GM12878 (cell line): ENCODE measurements around the gene WHAMM. TPM values are rescaled to one million over a fixed set of nuclear protein-coding genes. Genes with fewer than 3 reads are reported as not detected.

Experiments used
- ATAC-seq: fragments of 200-7000 bp; cut with Tn5 transposase; 3 replicates; pipeline ENCODE4 v1.9.1; 2020; ENCODE audit warnings: mild to moderate bottlenecking, moderate library complexity
- BruUV-seq: library from RNA; stranded (reverse); fragments of 400-500 nt; replicated peaks from 2 replicates; lab custom pipeline; 2021; lab: Mats Ljungman, UMichigan
- CTCF ChIA-PET: fragments of 300-600 bp; sonication (Branson Sonifier 250); formaldehyde crosslinking; extraction: SDS; loops from one replicate; lab custom pipeline; 2021; ENCODE audit warnings: inconsistent platforms; lab: Yijun Ruan, JAX
- POLR2A ChIA-PET: fragments of 350-600 bp; formaldehyde crosslinking; extraction: SDS; loops from one replicate; lab custom pipeline; 2021; ENCODE audit warnings: inconsistent platforms; lab: Charles Lee
- RAD21 ChIA-PET: fragments of 300-600 bp; sonication (Branson Sonifier 250); formaldehyde crosslinking; loops from one replicate; lab custom pipeline; 2023; ENCODE audit warnings: antibody characterized with exemption; ENCODE audit not compliant: unreplicated experiment; lab: Charles Lee
- SMC1A ChIA-PET: fragments of 300-600 bp; sonication (Branson Sonifier 250); formaldehyde crosslinking; loops from one replicate; lab custom pipeline; 2023; ENCODE audit not compliant: unreplicated experiment, uncharacterized antibody; lab: Charles Lee
- DNase-seq: peaks from one replicate; pipeline ENCODE4 v3.0.0-alpha.2; 2011; ENCODE audit warnings: low read depth, low spot score
- FAIRE-seq: peaks from 3 replicates; lab custom pipeline; 2011; peaks lifted over from hg19 to GRCh38; lab: Jason Lieb, UNC
- H2AFZ ChIP-seq: 2 replicates; pipeline ENCODE4 v1.6.0; 2011; ENCODE audit warnings: low read depth, low read length, control low read depth; ENCODE audit not compliant: control insufficient read depth
- H3K27ac ChIP-seq: 2 replicates; pipeline ENCODE4 v1.5.1; 2011; ENCODE audit warnings: control low read depth; ENCODE audit not compliant: control insufficient read depth, insufficient read depth
- H3K27me3 ChIP-seq, 2 experiments: replicated peaks in 1 of 2; 2 replicates each; pipeline versions ENCODE4 v1.6.0 to v1.6.1; 2011; ENCODE audit warnings: low read length in 1 of 2; ENCODE audit not compliant: control insufficient read depth in 2 of 2, insufficient read depth in 2 of 2
- H3K36me3 ChIP-seq, 2 experiments: 2 replicates each; pipeline ENCODE4 v1.5.1; 2011; ENCODE audit warnings: low read length in 1 of 2; ENCODE audit not compliant: control insufficient read depth in 2 of 2, insufficient read depth in 2 of 2
- H3K4me1 ChIP-seq: 2 replicates; pipeline ENCODE4 v1.6.1; 2011; ENCODE audit warnings: mild to moderate bottlenecking, low read length, moderate library complexity, mixed read lengths; ENCODE audit not compliant: control insufficient read depth, insufficient read depth
- H3K4me2 ChIP-seq: 2 replicates; pipeline ENCODE4 v1.6.0; 2011; ENCODE audit warnings: control low read depth; ENCODE audit not compliant: control insufficient read depth, insufficient read depth
- H3K4me3 ChIP-seq: fragments of 200-600 bp; sonication (generic); 2 replicates; pipeline ENCODE4 v1.5.1; 2016
- H3K79me2 ChIP-seq: 2 replicates; pipeline ENCODE4 v1.6.0; 2011; ENCODE audit warnings: low read length; ENCODE audit not compliant: control insufficient read depth, insufficient read depth
- H3K9ac ChIP-seq: 2 replicates; pipeline ENCODE4 v1.8.0; 2011; ENCODE audit warnings: low read length, control low read depth, mixed read lengths; ENCODE audit not compliant: control insufficient read depth, insufficient read depth
- H3K9me3 ChIP-seq: replicated peaks from 3 replicates; pipeline ENCODE4 v1.5.1; 2011; ENCODE audit warnings: mild to moderate bottlenecking, low read length; ENCODE audit not compliant: control insufficient read depth, insufficient read depth
- H4K20me1 ChIP-seq: 2 replicates; pipeline ENCODE4 v1.6.0; 2011; ENCODE audit not compliant: control insufficient read depth, insufficient read depth
- BCL11A ChIP-seq: IDR thresholded peaks from 2 replicates; pipeline ENCODE4 v1.6.1; 2011; ENCODE audit warnings: low read depth, low read length
- CEBPB ChIP-seq, 2 experiments: fragments of 150-350 bp in 1 of 2; IDR thresholded peaks; 2 replicates each; pipeline ENCODE4 v1.6.1; 2012 to 2014; ENCODE audit warnings: low read depth in 2 of 2, low read length in 2 of 2, borderline replicate concordance in 1 of 2, inconsistent platforms in 1 of 2
- E2F4 ChIP-seq: IDR thresholded peaks from 2 replicates; pipeline ENCODE4 v1.6.1; 2012; ENCODE audit warnings: low read depth, low read length, improper control_type of control experiment
- EZH2 ChIP-seq: IDR thresholded peaks from 2 replicates; pipeline ENCODE4 v1.6.1; 2012; ENCODE audit warnings: low read depth, mild to moderate bottlenecking, control low read depth, inconsistent platforms, low read length, borderline replicate concordance; ENCODE audit not compliant: control insufficient read depth
- FOXK2 ChIP-seq: fragments of 450-650 bp; IDR thresholded peaks from 2 replicates; pipeline ENCODE4 v1.6.1; 2017; ENCODE audit warnings: mild to moderate bottlenecking, moderate library complexity
- FOXM1 ChIP-seq: IDR thresholded peaks from 2 replicates; pipeline ENCODE4 v1.6.1; 2012; ENCODE audit warnings: low read depth, mild to moderate bottlenecking, inconsistent platforms, low read length, moderate library complexity
- GABPA ChIP-seq: IDR thresholded peaks from 2 replicates; pipeline ENCODE4 v1.6.1; 2014; ENCODE audit warnings: antibody characterized with exemption, low read depth, mild to moderate bottlenecking, inconsistent platforms
- HDAC6 ChIP-seq: fragments of 200-600 bp; sonication (generic); IDR thresholded peaks from one replicate; pipeline ENCODE4 v1.8.0; 2017; ENCODE audit warnings: antibody characterized with exemption; ENCODE audit not compliant: unreplicated experiment
- JUND ChIP-seq: IDR thresholded peaks from 2 replicates; pipeline ENCODE4 v1.6.1; 2012; ENCODE audit warnings: low read depth, mild to moderate bottlenecking, low read length, improper control_type of control experiment, moderate library complexity
- KDM1A ChIP-seq: fragments of 200-600 bp; sonication (generic); IDR thresholded peaks from 2 replicates; pipeline ENCODE4 v1.6.1; 2016; ENCODE audit warnings: borderline replicate concordance
- MAX ChIP-seq: IDR thresholded peaks from 2 replicates; pipeline ENCODE4 v1.6.1; 2012; ENCODE audit warnings: low read depth, low read length, improper control_type of control experiment
- NFYA ChIP-seq: IDR thresholded peaks from 2 replicates; pipeline ENCODE4 v1.6.1; 2011; ENCODE audit warnings: low read depth, mild to moderate bottlenecking, low read length, improper control_type of control experiment, borderline replicate concordance
- PML ChIP-seq: IDR thresholded peaks from 2 replicates; pipeline ENCODE4 v1.6.1; 2012; ENCODE audit warnings: low read length, inconsistent platforms
- POLR2AphosphoS5 ChIP-seq: IDR thresholded peaks from 2 replicates; pipeline ENCODE4 v1.6.1; 2011; ENCODE audit warnings: mild to moderate bottlenecking, low read length, inconsistent platforms
- POU2F2 ChIP-seq: IDR thresholded peaks from 3 replicates; pipeline ENCODE4 v1.6.1; 2011; ENCODE audit warnings: low read depth, mild to moderate bottlenecking, low read length, borderline replicate concordance
- SIN3A ChIP-seq: IDR thresholded peaks from 2 replicates; pipeline ENCODE4 v1.6.1; 2012; ENCODE audit warnings: low read depth, low read length, improper control_type of control experiment
- SIX5 ChIP-seq: IDR thresholded peaks from 2 replicates; pipeline ENCODE4 v1.6.1; 2011; ENCODE audit warnings: mild to moderate bottlenecking, low read depth, low read length, moderate library complexity; ENCODE audit not compliant: severe bottlenecking
- SMAD1 ChIP-seq: fragments of 450-650 bp; IDR thresholded peaks from 2 replicates; pipeline ENCODE4 v1.6.1; 2018; ENCODE audit warnings: mild to moderate bottlenecking, low read depth; ENCODE audit not compliant: partially characterized antibody
- SUPT20H ChIP-seq: IDR thresholded peaks from 2 replicates; pipeline ENCODE4 v1.6.1; 2011; ENCODE audit warnings: low read depth, mild to moderate bottlenecking, low read length, moderate library complexity, borderline replicate concordance; ENCODE audit not compliant: control insufficient read depth
- USF2 ChIP-seq: IDR thresholded peaks from 2 replicates; pipeline ENCODE4 v1.6.1; 2011; ENCODE audit warnings: low read depth, low read length, improper control_type of control experiment, borderline replicate concordance
- WGBS: methylation state at CpG from one replicate; pipeline ENCODE4 v1.1.6; 2016; ENCODE audit warnings: low lambda C conversion rate; ENCODE audit not compliant: insufficient replicate concordance, insufficient coverage; ENCODE audit errors: missing lambda C conversion rate; 5-methylcytosine and 5-hydroxymethylcytosine counted together
- in situ Hi-C: fragments of 300-500 bp; cut with MboI; formaldehyde crosslinking; loops from 9 replicates; pipeline ENCODE4 v1.14.3; 2018; ENCODE audit warnings: mixed read lengths
- intact Hi-C: fragments of 100-400 bp; cut with micrococcal nuclease; formaldehyde crosslinking; loops from one replicate; pipeline ENCODE4 v1.14.2; 2022; ENCODE audit not compliant: unreplicated experiment
- polyA plus RNA-seq, 11 experiments: library from polyadenylated mRNA; depleted of rRNA in 4 of 11; unstranded in 6 of 11; stranded (reverse) in 5 of 11; fragments of >200 nt; fragmentation: Nextera tagmentation in 4 of 11; fragmentation: Illumina TruSeq in 1 of 11; extraction: Ambion mirVana in 4 of 11; extraction: Trizol in 1 of 11; gene quantifications; 1 replicate in 1 of 11; 2 replicates in 10 of 11; pipeline versions ENCODE4 v1.2.1 to v1.2.3, GENCODE V29; 2011 to 2016; ENCODE audit warnings: inconsistent platforms in 2 of 11, missing spikeins in 2 of 11, low read depth in 1 of 11
- total RNA-seq, 4 experiments: library from RNA; depleted of rRNA in 3 of 4; stranded (reverse); fragments of >200 nt in 3 of 4; fragmentation: Illumina TruSeq in 1 of 4; extraction: Trizol in 1 of 4; gene quantifications; 2 replicates each; pipeline versions ENCODE4 v1.2.1 to v1.2.3, GENCODE V29; 2013 to 2021

The WHAMM gene
- total and polyA plus RNA-seq, 10 of the 15 experiments (the other 5 are each of a cell fraction or from before 2014, with no cell fraction given), result 0.87 to 6.7 (median 2.5) TPM

GRCh38 chr15:82874961-82875360 lies 65.5 kb downstream of the WHAMM start:
- Histone ChIP-seq H4K20me1 (no peaks in the 10 kb centered on the region), H3K4me1 (no peaks in the 10 kb centered on the region), H3K9ac (no peak overlapping the region), H3K4me3 (no peak overlapping the region), H3K27ac (no peak overlapping the region), H3K9me3 (no peaks in the 10 kb centered on the region), H3K4me2 (no peak overlapping the region), H3K79me2 (no peaks in the 10 kb centered on the region), H2AFZ (no peak overlapping the region), H3K27me3 (peaks cover 0 to 3% of the 10 kb centered on the region in 2 experiments; a peak in 2 of 4 replicates), H3K36me3 (no peaks in the 10 kb centered on the region)
- no peak for TF ChIP-seq POLR2AphosphoS5
- TF ChIP-seq MAX, result no peak
- no peak for TF ChIP-seq EZH2
- no peak for TF ChIP-seq HDAC6
- TF ChIP-seq E2F4, result no peak
- no peak for TF ChIP-seq PML
- no peak for TF ChIP-seq NFYA
- no peak for TF ChIP-seq GABPA
- TF ChIP-seq SMAD1, result no peak
- no peak for TF ChIP-seq JUND
- no peak for TF ChIP-seq CEBPB (IDR thresholded peaks at IDR 0.05; ENCODE audit: borderline replicate concordance in 1 of 2, low read depth in 2 of 2, low read length in 2 of 2)
- TF ChIP-seq FOXK2, result no peak
- no peak for TF ChIP-seq SUPT20H
- TF ChIP-seq BCL11A, result no peak
- TF ChIP-seq SIX5, result no peak
- TF ChIP-seq USF2, result no peak
- no peak for TF ChIP-seq KDM1A
- no peak for TF ChIP-seq SIN3A
- TF ChIP-seq FOXM1, result no peak
- no peak for TF ChIP-seq POU2F2
- RAD21 ChIA-PET, result no interaction called here
- intact Hi-C loops, result no loop called here
- ATAC-seq (no peak), DNase-seq (no peak), FAIRE-seq (no peak)
- CTCF ChIA-PET, result no interaction called here
- WGBS, result 37% methylated on average over 10 of the region's 10 CpGs
- POLR2A ChIA-PET, result no interaction called here
- in situ Hi-C loops, result no loop called here
- SMC1A ChIA-PET, result no interaction called here
- no TSS peak for BruUV-seq
